Stimulated activated CD8-positive, alpha-beta memory T cell treated with anti-CD3 and anti-CD28 coated beads, Interleukin-15, amount 100 ng/mL, for 48 hours (primary cell): ENCODE measurements around the gene CLIC5.

Experiments used
- DNase-seq, 2 donors: peaks; one replicate each; pipeline ENCODE4 v3.0.0-alpha.2; 2020; ENCODE audit warnings: low read depth in 2 of 2

The CLIC5 gene

GRCh38 chr6:46035242-46035641, 19.6 kb upstream of the CLIC5 start:
- no peak for DNase-seq

GRCh38 chr6:46032110-46032998, 16.7 kb upstream of the CLIC5 start:
- no peak for DNase-seq

GRCh38 chr6:46029602-46030001, 13.9 kb upstream of the CLIC5 start:
- no peak for DNase-seq

- DNase-seq, result no peak
These were observed 10.6 kb upstream of the CLIC5 start for GRCh38 chr6:46026307-46026706.

GRCh38 chr6:46025573-46025972, 9.9 kb upstream of the CLIC5 start:
- no peak for DNase-seq

GRCh38 chr6:46024124-46024769, 8.6 kb upstream of the CLIC5 start:
- no peak for DNase-seq

- no peak for DNase-seq
These were observed 7.7 kb upstream of the CLIC5 start for GRCh38 chr6:46023216-46023915.

- no peak for DNase-seq
These were observed 6.7 kb upstream of the CLIC5 start for GRCh38 chr6:46022106-46022948.

- no peak for DNase-seq
These were observed 2.1 kb upstream of the CLIC5 start for GRCh38 chr6:46017726-46018125.

- no peak for DNase-seq
These were observed 476 bp upstream of the CLIC5 start for GRCh38 chr6:46016063-46016608.

GRCh38 chr6:46014511-46015118, 1.0 kb downstream of the CLIC5 start:
- no peak for DNase-seq

- no peak for DNase-seq
These were observed 1.6 kb downstream of the CLIC5 start for GRCh38 chr6:46014046-46014445.

- no peak for DNase-seq
These were observed 2.0 kb downstream of the CLIC5 start for GRCh38 chr6:46013639-46014038.

GRCh38 chr6:46012834-46013233, 2.8 kb downstream of the CLIC5 start:
- no peak for DNase-seq

- DNase-seq, result peak; percentile 48 to 61
These were observed 4.2 kb downstream of the CLIC5 start for GRCh38 chr6:46011188-46012085.

- no peak for DNase-seq
These were observed 4.9 kb downstream of the CLIC5 start for GRCh38 chr6:46010771-46011170.

- DNase-seq, result no peak
These were observed 5.4 kb downstream of the CLIC5 start for GRCh38 chr6:46010270-46010669.

GRCh38 chr6:46002264-46002663, 13.4 kb downstream of the CLIC5 start:
- DNase-seq, result no peak

GRCh38 chr6:46000905-46001304, 14.8 kb downstream of the CLIC5 start:
- DNase-seq, result no peak

GRCh38 chr6:45998524-45998923, 17.1 kb downstream of the CLIC5 start:
- no peak for DNase-seq
